Activated CD4-positive, alpha-beta T cell treated with anti-CD3 and anti-CD28 coated beads, Interleukin-2, amount 10 ng/mL, durations not matched to agents 7 days and 5 days (primary cell): ENCODE measurements around the gene DNAI7. TPM values are rescaled to one million over a fixed set of nuclear protein-coding genes. Genes with fewer than 3 reads are reported as not detected.

Experiments
- CTCF ChIA-PET: fragments of 350-600 bp; sonication (Branson Sonifier 250); formaldehyde crosslinking; loops from one replicate; lab custom pipeline; 2021; ENCODE audit warnings: antibody characterized with exemption; lab: Charles Lee
- POLR2A ChIA-PET: fragments of 350-600 bp; sonication (Branson Sonifier 250); formaldehyde crosslinking; loops from one replicate; lab custom pipeline; 2021; ENCODE audit warnings: antibody characterized with exemption; lab: Charles Lee
- DNase-seq: peaks from one replicate; pipeline ENCODE4 v3.0.0-alpha.2; 2020
- H3K27ac Mint-ChIP-seq: one replicate; pipeline ENCODE4 v1.8.0; 2021; ENCODE audit warnings: mild to moderate bottlenecking, moderate library complexity, mixed read lengths
- H3K27me3 Mint-ChIP-seq: one replicate; pipeline ENCODE4 v1.8.0; 2021; ENCODE audit warnings: mixed read lengths
- H3K36me3 Mint-ChIP-seq: one replicate; pipeline ENCODE4 v1.8.0; 2021; ENCODE audit warnings: low read depth, mixed read lengths
- H3K4me1 Mint-ChIP-seq: one replicate; pipeline ENCODE4 v1.8.0; 2021; ENCODE audit warnings: mixed read lengths
- H3K4me3 Mint-ChIP-seq: one replicate; pipeline ENCODE4 v1.8.0; 2021; ENCODE audit warnings: mild to moderate bottlenecking, moderate library complexity, mixed read lengths
- H3K9me3 Mint-ChIP-seq: one replicate; pipeline ENCODE4 v1.8.0; 2021; ENCODE audit warnings: mixed read lengths
- total RNA-seq, 2 experiments: library from RNA; stranded (reverse); gene quantifications; one replicate each; pipeline ENCODE4 v1.2.3, GENCODE V29; 2021

The DNAI7 gene
- total RNA-seq, 2 experiments from 2014 or later: not detected

DNA sequence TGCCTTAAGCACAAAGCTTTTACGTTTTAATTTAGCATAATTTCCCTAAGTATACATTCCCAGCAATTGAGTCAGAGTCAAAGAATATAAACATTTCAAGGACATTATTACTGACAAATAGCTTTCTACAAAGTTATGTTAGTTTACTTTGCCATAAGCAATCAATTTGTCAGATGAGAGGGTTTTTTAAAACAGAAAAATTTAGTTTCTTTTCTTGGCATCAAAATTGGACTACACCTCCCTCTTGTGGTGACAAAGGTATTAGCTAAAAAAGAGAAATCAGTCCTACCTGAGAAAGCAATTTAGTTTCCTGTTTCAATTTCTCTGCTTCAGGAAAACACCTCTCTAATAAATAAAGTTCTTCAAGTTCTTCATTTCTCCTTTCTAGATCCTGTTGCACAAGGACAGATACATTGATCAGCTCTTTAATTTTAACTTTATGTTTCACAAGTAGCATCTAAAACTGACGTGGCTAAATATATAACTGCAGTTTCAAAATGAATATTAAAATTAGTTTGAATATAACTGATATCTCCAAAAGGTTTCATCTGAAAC, 39.9 kb downstream of the DNAI7 start:
- Mint-ChIP-seq H3K4me1 (peaks cover 10% of the 10 kb centered on the region), H3K4me3 (no peak overlapping the region), H3K36me3 (no peaks in the 10 kb centered on the region), H3K9me3 (no peaks in the 10 kb centered on the region), H3K27ac (no peak overlapping the region), H3K27me3 (no peaks in the 10 kb centered on the region)
- ChIA-PET POLR2A (no interaction called here), CTCF (interaction anchor here (1.0 to 1.7 kb wide), 3 partner anchors 10 to 163 kb away, joined by 4 to 7 read pairs (median 4); no protein-coding TSS in a partner anchor)
- DNase-seq: peak; percentile 17

DNA sequence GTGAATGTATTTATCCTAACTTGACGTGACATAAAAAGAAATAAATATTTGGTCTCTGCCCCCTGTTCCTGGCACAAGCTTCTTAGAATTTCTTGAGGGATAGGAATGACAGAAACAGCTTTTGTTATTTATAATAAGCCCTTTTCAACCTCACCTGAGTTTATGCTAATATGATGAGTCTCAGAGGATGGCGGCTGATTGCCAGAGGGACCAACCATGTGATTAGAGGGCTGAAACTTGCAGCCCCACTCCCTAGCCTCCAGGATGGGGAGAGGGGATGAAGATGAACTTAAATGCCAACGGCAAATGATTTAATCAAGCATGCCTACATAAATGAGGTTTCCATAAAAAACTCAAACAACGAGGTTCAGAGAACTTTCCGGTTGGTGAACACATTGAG, 42.9 kb downstream of the DNAI7 start:
- CTCF ChIA-PET: interaction anchor here (1.2 kb wide), 1 partner anchor 100 kb away, joined by 3 read pairs; no protein-coding TSS in a partner anchor
- H3K4me3 Mint-ChIP-seq: no peak overlapping the region
- no peak for DNase-seq
- no peaks in the 10 kb centered on the region for H3K9me3 Mint-ChIP-seq
- POLR2A ChIA-PET: interaction anchor here (0.6 kb wide), 1 partner anchor 183 kb away, joined by 3 read pairs; no protein-coding TSS in a partner anchor
- no peak overlapping the region for H3K27ac Mint-ChIP-seq
- H3K36me3 Mint-ChIP-seq: no peaks in the 10 kb centered on the region
- H3K4me1 Mint-ChIP-seq: peaks cover 10% of the 10 kb centered on the region
- no peaks in the 10 kb centered on the region for H3K27me3 Mint-ChIP-seq

DNA sequence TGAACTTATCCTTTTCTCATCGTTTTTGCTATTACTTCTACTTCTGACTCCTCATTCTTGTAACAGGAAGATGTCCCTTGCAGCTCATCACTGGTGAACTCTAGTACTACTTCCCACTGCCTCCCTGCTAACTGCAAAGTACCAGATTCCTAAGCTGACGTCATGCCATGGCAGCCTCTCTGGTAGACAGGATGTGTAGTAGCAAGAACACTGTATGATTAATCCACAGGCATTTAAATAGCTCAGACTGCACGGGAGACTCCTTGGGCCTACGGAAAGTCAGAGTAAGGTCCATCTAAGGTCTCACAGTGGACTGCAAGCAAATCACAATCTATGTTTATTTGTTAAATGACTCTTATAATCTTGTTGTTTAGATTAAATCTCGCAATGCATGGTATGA, 43.5 kb downstream of the DNAI7 start:
- ChIA-PET CTCF (interaction anchor here (1.2 kb wide), 1 partner anchor 100 kb away, joined by 3 read pairs; no protein-coding TSS in a partner anchor), POLR2A (interaction anchor here (0.6 kb wide), 1 partner anchor 183 kb away, joined by 3 read pairs; no protein-coding TSS in a partner anchor)
- Mint-ChIP-seq H3K27ac (no peak overlapping the region), H3K27me3 (no peaks in the 10 kb centered on the region), H3K4me1 (peaks cover 9% of the 10 kb centered on the region), H3K9me3 (no peaks in the 10 kb centered on the region), H3K4me3 (no peak overlapping the region), H3K36me3 (no peaks in the 10 kb centered on the region)
- DNase-seq: no peak

DNA sequence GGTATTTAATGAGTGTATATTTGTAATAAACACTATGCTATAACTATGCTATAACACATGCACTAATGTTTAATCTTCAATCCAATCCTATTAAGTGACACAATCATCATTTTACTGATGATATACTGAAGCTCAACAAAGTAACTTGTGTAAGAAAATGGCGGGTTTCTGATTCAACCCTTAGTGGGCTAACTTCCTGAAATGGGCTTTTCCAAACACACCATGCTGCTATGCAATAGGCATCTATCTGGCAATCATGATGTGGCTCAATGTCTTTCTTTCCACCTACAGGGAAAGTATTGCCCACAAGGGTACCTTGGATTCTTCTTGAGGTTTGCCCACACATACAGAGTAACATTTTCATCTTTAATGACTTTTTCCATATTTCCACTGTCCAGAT, 48.3 kb downstream of the DNAI7 start:
- no peaks in the 10 kb centered on the region for H3K36me3 Mint-ChIP-seq
- ChIA-PET CTCF (interaction anchor here (0.7 kb wide), 1 partner anchor 62 kb away, joined by 3 read pairs; no protein-coding TSS in a partner anchor), POLR2A (interaction anchor here (0.6 kb wide), 1 partner anchor 94 kb away, joined by 9 read pairs; a partner anchor contains a TSS)
- H3K27me3 Mint-ChIP-seq: peaks cover 2% of the 10 kb centered on the region
- no peak overlapping the region for H3K4me3 Mint-ChIP-seq
- no peak overlapping the region for H3K27ac Mint-ChIP-seq
- H3K4me1 Mint-ChIP-seq: no peaks in the 10 kb centered on the region
- H3K9me3 Mint-ChIP-seq: no peaks in the 10 kb centered on the region
- DNase-seq: no peak

DNA sequence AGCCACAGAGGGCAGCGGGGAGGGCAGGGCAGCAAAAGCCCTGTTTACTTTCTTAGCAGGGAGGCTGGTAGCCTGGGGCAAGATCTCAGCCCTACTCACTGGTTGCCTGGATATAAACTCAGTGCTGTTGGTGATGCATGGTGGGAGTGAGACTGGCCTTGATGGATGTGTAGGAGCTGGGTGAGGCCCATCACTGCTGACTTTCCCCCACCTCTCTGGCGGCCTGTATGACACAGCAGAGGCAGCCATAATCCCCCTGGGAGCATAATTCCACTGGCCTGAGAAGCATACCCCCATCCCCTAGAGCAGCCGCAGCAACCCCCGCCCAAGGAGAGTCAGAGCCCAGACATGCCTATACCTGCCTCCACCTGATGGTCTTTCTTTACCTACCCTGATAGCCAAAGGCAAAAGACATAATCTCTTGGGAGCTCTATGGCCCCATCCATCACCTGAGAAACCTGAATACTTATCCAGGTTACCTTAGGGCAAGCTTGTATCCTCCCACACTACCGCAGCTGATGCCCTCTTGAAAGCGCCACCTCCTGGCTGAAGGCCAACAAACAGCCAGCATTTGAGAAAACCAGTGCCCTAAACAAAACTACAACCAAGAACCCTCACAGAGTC, 59.3 kb downstream of the DNAI7 start:
- no peak overlapping the region for H3K27ac Mint-ChIP-seq
- ChIA-PET POLR2A (no interaction called here), CTCF (no interaction called here)
- no peaks in the 10 kb centered on the region for H3K9me3 Mint-ChIP-seq
- no peaks in the 10 kb centered on the region for H3K4me1 Mint-ChIP-seq
- peak; percentile 20 for DNase-seq
- no peaks in the 10 kb centered on the region for H3K36me3 Mint-ChIP-seq
- H3K4me3 Mint-ChIP-seq: no peak overlapping the region
- peaks cover 10% of the 10 kb centered on the region for H3K27me3 Mint-ChIP-seq

DNA sequence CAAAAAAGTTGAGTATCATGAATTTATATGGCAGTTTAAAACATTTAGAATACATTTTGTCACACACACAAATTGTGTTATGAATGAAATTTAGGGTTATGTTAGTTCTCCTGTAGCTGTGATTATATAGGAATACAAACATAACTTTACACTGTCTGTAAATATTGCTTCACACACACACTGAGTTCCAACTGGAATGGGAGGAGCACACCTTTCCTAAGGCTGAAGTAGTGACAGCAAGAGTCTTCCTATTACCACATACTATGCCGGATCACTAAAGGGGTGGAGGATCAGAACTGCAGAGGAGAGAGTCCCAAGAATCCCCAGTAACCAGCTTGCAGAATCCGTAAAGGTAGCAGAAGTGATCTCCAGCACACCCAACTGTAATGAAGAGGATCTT, 63.7 kb downstream of the DNAI7 start:
- no peak overlapping the region for H3K4me3 Mint-ChIP-seq
- no peaks in the 10 kb centered on the region for H3K36me3 Mint-ChIP-seq
- ChIA-PET POLR2A (no interaction called here), CTCF (no interaction called here)
- no peak overlapping the region for H3K27ac Mint-ChIP-seq
- H3K9me3 Mint-ChIP-seq: no peaks in the 10 kb centered on the region
- H3K27me3 Mint-ChIP-seq: no peaks in the 10 kb centered on the region
- DNase-seq: no peak
- no peaks in the 10 kb centered on the region for H3K4me1 Mint-ChIP-seq

DNA sequence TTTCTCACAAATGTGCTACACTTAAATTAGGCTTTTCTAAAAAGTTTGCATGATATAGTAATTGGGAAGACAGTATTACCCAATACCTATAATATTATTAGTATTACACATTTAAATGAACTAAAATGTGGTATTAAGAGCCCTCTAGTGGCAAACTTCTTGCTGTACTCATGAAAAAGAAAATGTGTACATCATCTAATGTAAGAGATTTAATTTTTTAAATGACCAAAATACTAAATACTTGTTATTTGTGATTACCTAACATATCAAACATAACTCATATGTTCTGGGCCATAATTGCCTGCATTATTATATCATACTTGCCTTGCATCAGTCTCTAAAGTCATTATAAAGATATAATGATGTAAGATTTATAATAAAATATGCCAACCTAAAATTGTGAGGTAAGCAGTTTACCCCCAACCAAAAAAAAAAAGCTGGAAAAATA, 64.2 kb downstream of the DNAI7 start:
- CTCF ChIA-PET: no interaction called here
- no peaks in the 10 kb centered on the region for H3K27me3 Mint-ChIP-seq
- no peaks in the 10 kb centered on the region for H3K36me3 Mint-ChIP-seq
- H3K4me3 Mint-ChIP-seq: no peak overlapping the region
- H3K27ac Mint-ChIP-seq: no peak overlapping the region
- no peaks in the 10 kb centered on the region for H3K4me1 Mint-ChIP-seq
- H3K9me3 Mint-ChIP-seq: no peaks in the 10 kb centered on the region
- POLR2A ChIA-PET: no interaction called here
- no peak for DNase-seq

DNA sequence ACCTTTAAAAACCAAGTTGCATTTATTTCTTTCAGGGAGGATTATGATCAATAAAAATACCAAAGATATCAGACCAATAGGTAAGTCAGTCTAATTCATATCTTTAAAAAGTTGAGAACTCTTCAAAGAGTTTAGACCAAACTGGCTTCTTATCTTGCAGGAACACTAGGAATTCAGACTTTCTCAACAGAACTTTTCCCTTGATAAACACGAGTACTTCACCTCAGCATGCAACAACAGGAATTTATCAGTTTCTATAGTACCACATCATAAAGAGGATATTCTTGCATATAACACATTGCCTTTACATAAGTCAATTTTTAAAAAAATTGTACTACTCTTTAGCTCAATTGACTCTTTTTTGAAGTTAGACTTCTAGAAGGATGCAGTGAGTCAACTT, 68.2 kb downstream of the DNAI7 start:
- CTCF ChIA-PET: interaction anchor here (0.5 to 1.2 kb wide), 3 partner anchors 18 to 136 kb away, joined by 3 read pairs; no protein-coding TSS in a partner anchor
- Mint-ChIP-seq H3K27ac (no peak overlapping the region), H3K36me3 (no peaks in the 10 kb centered on the region), H3K27me3 (no peaks in the 10 kb centered on the region), H3K9me3 (no peaks in the 10 kb centered on the region), H3K4me3 (no peak overlapping the region), H3K4me1 (no peaks in the 10 kb centered on the region)
- POLR2A ChIA-PET: interaction anchor here (0.5 kb wide), 1 partner anchor 56 kb away, joined by 3 read pairs; no protein-coding TSS in a partner anchor
- DNase-seq: no peak

DNA sequence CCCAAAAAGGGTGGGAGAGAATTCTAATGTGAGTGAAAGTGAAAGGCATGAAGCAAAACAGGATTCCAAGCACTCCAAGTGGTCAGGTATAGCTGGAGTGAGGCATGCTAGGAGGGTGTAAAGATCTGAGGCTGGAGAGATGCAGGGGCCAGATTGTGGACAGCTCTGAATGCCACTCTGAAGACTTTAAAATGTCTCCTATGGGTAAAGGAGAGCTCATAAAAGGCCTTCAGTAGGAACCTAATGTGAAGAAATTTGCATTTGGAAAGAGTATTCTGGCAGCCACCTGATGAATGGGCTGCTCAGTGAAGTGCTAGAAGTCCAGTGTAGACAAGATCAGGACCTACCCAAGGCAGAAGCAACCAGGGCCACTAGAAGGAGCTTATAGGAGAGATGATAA, 68.9 kb downstream of the DNAI7 start:
- Mint-ChIP-seq H3K36me3 (no peaks in the 10 kb centered on the region), H3K4me1 (no peaks in the 10 kb centered on the region), H3K4me3 (no peak overlapping the region), H3K27me3 (no peaks in the 10 kb centered on the region), H3K9me3 (no peaks in the 10 kb centered on the region), H3K27ac (no peak overlapping the region)
- ChIA-PET CTCF (interaction anchor here (0.5 to 1.2 kb wide), 2 partner anchors 76 to 135 kb away, joined by 3 read pairs; no protein-coding TSS in a partner anchor), POLR2A (no interaction called here)
- no peak for DNase-seq

DNA sequence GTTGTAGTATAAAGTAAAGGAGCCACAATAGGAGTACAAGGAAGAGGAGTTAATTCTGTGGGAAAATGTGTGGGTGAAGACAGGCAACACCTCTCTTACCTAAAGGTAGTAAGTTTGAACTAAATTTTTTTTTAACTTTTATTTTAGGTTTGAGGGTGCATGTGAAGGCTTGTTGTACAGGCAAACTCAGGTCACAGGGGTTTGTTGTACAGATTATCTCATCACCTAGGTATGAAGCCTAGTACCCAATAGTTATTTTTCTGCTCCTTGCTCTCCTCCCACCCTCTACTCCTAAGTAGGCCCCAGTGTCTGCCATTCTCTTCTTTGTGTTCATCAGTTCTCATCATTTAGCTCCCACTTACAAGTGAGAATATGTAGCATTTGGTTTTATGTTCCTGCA, 70.5 kb downstream of the DNAI7 start:
- H3K9me3 Mint-ChIP-seq: no peaks in the 10 kb centered on the region
- H3K4me3 Mint-ChIP-seq: no peak overlapping the region
- DNase-seq: no peak
- CTCF ChIA-PET: interaction anchor here (1.4 kb wide), 1 partner anchor 133 kb away, joined by 3 read pairs; no protein-coding TSS in a partner anchor
- H3K27me3 Mint-ChIP-seq: no peaks in the 10 kb centered on the region
- no peaks in the 10 kb centered on the region for H3K36me3 Mint-ChIP-seq
- no peaks in the 10 kb centered on the region for H3K4me1 Mint-ChIP-seq
- POLR2A ChIA-PET: no interaction called here
- no peak overlapping the region for H3K27ac Mint-ChIP-seq

DNA sequence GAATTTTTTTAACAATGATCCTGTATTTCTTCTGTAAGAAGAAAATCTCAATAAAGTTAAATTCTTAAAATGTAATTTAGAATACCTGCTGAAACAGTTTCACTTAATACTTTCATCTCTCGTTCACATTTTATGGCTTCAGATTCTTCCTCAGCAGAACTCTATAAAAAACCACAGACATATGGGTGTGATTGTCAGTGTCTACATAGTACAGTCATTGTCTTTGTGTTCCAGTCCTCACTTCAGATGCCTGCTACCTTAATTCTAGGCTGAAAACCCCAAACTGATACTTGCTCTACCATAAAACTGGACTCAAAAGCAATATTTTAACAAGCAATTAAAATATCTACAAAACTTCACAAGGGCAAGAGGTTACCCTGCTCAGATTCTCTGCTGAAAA, 71.8 kb downstream of the DNAI7 start:
- no peaks in the 10 kb centered on the region for H3K9me3 Mint-ChIP-seq
- H3K4me1 Mint-ChIP-seq: no peaks in the 10 kb centered on the region
- no peak overlapping the region for H3K4me3 Mint-ChIP-seq
- ChIA-PET POLR2A (no interaction called here), CTCF (no interaction called here)
- DNase-seq: no peak
- H3K36me3 Mint-ChIP-seq: no peaks in the 10 kb centered on the region
- H3K27me3 Mint-ChIP-seq: no peaks in the 10 kb centered on the region
- H3K27ac Mint-ChIP-seq: no peak overlapping the region

DNA sequence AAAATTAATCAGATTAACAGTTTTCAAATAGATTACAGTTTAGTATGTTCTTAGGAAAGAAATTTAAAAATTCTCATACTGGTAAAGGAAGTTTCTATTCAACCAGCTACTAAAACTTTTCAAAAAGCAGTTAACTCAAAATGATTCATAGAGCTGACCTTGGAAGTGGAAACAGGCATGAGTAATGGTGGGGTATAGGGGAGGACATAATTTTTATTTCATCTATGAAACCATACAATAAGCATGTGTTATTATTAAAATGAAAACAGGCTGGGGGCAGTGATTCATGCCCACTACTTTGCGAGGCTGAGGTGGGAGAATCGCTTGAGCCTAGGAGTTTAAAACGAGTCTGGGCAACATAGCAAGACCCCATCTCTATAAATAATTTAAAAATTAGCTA, 73.0 kb downstream of the DNAI7 start:
- no peak for DNase-seq
- CTCF ChIA-PET: no interaction called here
- Mint-ChIP-seq H3K4me1 (no peaks in the 10 kb centered on the region), H3K36me3 (no peaks in the 10 kb centered on the region), H3K4me3 (no peak overlapping the region), H3K27ac (no peak overlapping the region), H3K27me3 (no peaks in the 10 kb centered on the region), H3K9me3 (no peaks in the 10 kb centered on the region)
- POLR2A ChIA-PET: no interaction called here

DNA sequence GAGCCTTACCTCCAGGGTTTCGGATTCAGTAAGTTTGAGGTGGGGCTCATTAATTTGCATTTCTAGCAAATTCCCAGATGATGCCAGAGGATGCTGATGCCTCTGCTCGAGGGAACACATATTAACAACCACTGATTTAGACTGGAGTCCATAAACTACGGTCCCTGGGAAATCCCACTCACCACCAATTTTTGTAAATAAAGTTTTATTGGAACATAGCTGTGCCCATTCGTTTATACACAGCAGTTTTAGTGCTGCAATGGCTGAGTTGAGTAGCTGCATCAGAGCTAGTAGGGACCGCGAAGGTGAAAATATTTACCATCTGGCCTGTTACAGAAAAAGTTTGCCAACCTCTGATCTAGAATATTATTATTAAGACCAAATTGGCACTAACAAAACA, 73.8 kb downstream of the DNAI7 start:
- H3K4me3 Mint-ChIP-seq: no peak overlapping the region

More for the DNA sequence above, 73.8 kb downstream of the DNAI7 start:
- no peak for DNase-seq
- no peaks in the 10 kb centered on the region for H3K4me1 Mint-ChIP-seq
- POLR2A ChIA-PET: no interaction called here
- H3K27me3 Mint-ChIP-seq: no peaks in the 10 kb centered on the region
- CTCF ChIA-PET: no interaction called here
- no peaks in the 10 kb centered on the region for H3K36me3 Mint-ChIP-seq
- no peak overlapping the region for H3K27ac Mint-ChIP-seq
- no peaks in the 10 kb centered on the region for H3K9me3 Mint-ChIP-seq
